Fibroblast of the aortic adventitia (primary cell): ENCODE data around the gene NELL1. TPM values are rescaled to one million over a fixed set of nuclear protein-coding genes. Genes with fewer than 3 reads are reported as not detected.

Experiments used
- DNase-seq: peaks from one replicate; pipeline ENCODE4 v3.0.0-alpha.2; 2010; ENCODE audit warnings: low read depth
- H3K4me3 ChIP-seq: 2 replicates; pipeline ENCODE4 v1.5.1; 2011; ENCODE audit warnings: low read depth, mild to moderate bottlenecking, control low read depth, low read length, moderate library complexity
- CTCF ChIP-seq: IDR thresholded peaks from 2 replicates; pipeline ENCODE4 v1.5.1; 2011; ENCODE audit warnings: mild to moderate bottlenecking, low read length, control low read depth, inconsistent platforms; ENCODE audit not compliant: insufficient read depth
- total RNA-seq: library from RNA; depleted of rRNA; stranded (reverse); fragments of >200 nt; gene quantifications from 2 replicates; pipeline ENCODE4 v1.2.3, GENCODE V29; 2012; ENCODE audit warnings: low replicate concordance

NELL1 gene
- total RNA-seq, 1 donor: not detected

- no peak overlapping the region for H3K4me3 ChIP-seq
- peak; percentile 4 for DNase-seq
- peak; percentile 36 for TF ChIP-seq CTCF
Observed at GRCh38 chr11:20672575-20672974, 3.2 kb downstream of the NELL1 start.

GRCh38 chr11:20676658-20677057, 7.3 kb downstream of the NELL1 start:
- no peak for TF ChIP-seq CTCF
- no peak overlapping the region for H3K4me3 ChIP-seq
- no peak for DNase-seq

GRCh38 chr11:20688761-20689160, 19.4 kb downstream of the NELL1 start:
- no peak for TF ChIP-seq CTCF
- no peak for DNase-seq

GRCh38 chr11:20707876-20708275, 38.5 kb downstream of the NELL1 start:
- no peak overlapping the region for H3K4me3 ChIP-seq
- no peak for TF ChIP-seq CTCF
- DNase-seq: no peak

More at GRCh38 chr11:20688761-20689160, 19.4 kb downstream of the NELL1 start:
- no peak overlapping the region for H3K4me3 ChIP-seq

- H3K4me3 ChIP-seq: no peak overlapping the region
- no peak for DNase-seq
- TF ChIP-seq CTCF: no peak
Observed at GRCh38 chr11:20712912-20713311, 43.5 kb downstream of the NELL1 start.

GRCh38 chr11:20715464-20715863, 46.1 kb downstream of the NELL1 start:
- TF ChIP-seq CTCF: no peak
- no peak for DNase-seq
- no peak overlapping the region for H3K4me3 ChIP-seq

GRCh38 chr11:20715931-20716330, 46.5 kb downstream of the NELL1 start:
- TF ChIP-seq CTCF: no peak
- DNase-seq: no peak
- H3K4me3 ChIP-seq: no peak overlapping the region
